K562 (cell line): Measurements from ENCODE around the gene ACER3. TPM values are rescaled to one million over a fixed set of nuclear protein-coding genes. Genes with fewer than 3 reads are reported as not detected.

Source experiments
- ARID1B ChIP-seq: fragments of 450-650 bp; IDR thresholded peaks from 2 replicates; pipeline ENCODE4 v1.6.1; 2016; ENCODE audit warnings: antibody characterized with exemption, mild to moderate bottlenecking, inconsistent platforms
- ATF4 ChIP-seq: fragments of 450-650 bp; formaldehyde crosslinking; IDR thresholded peaks from 2 replicates; pipeline ENCODE4 v1.4.0; 2022; ENCODE audit warnings: mild to moderate bottlenecking, moderate library complexity
- CHD1 ChIP-seq: fragments of 200-600 bp; sonication (generic); IDR thresholded peaks from one replicate; pipeline ENCODE4 v1.6.1; 2012; ENCODE audit warnings: mild to moderate bottlenecking, moderate library complexity, low read length, inconsistent platforms
- ELF4 ChIP-seq: fragments of 450-650 bp; formaldehyde crosslinking; IDR thresholded peaks from 2 replicates; pipeline ENCODE4 v1.4.0; 2022; ENCODE audit warnings: missing genetic modification characterization
- FOXK2 ChIP-seq, 2 experiments: fragments of 450-650 bp; IDR thresholded peaks in 1 of 2; conservative IDR thresholded peaks in 1 of 2; 2 replicates each; pipeline ENCODE4 v1.6.1; 2016; ENCODE audit warnings: low read depth in 2 of 2, mild to moderate bottlenecking in 1 of 2
- HINFP ChIP-seq: fragments of 450-650 bp; conservative IDR thresholded peaks from 2 replicates; pipeline ENCODE4 v1.6.1; 2016; ENCODE audit warnings: missing genetic modification characterization, low read depth, mild to moderate bottlenecking, control low read depth, missing compliant biosample characterization
- HNRNPUL1 ChIP-seq: fragments of 200-400 bp; formaldehyde crosslinking; IDR thresholded peaks from 2 replicates; pipeline ENCODE4 v1.6.1; 2017; ENCODE audit warnings: low read length
- SFPQ ChIP-seq: fragments of 200-400 bp; formaldehyde crosslinking; IDR thresholded peaks from 2 replicates; pipeline ENCODE4 v1.6.1; 2017; ENCODE audit warnings: mild to moderate bottlenecking, low read depth, low read length, moderate library complexity
- TCF15 ChIP-seq: fragments of 250-450 bp; sonication (Bioruptor Pico); IDR thresholded peaks from 2 replicates; pipeline ENCODE4 v1.8.0; 2022; ENCODE audit warnings: moderate library complexity, mild to moderate bottlenecking, inconsistent platforms
- TCFL5 ChIP-seq: fragments of 250-450 bp; sonication (Bioruptor Pico); conservative IDR thresholded peaks from 2 replicates; pipeline ENCODE4 v1.6.1; 2021; ENCODE audit warnings: mild to moderate bottlenecking, moderate library complexity, matching md5 sums
- ZNF280B ChIP-seq: fragments of 250-450 bp; sonication (Bioruptor Pico); IDR thresholded peaks from 2 replicates; pipeline ENCODE4 v1.5.1; 2021; ENCODE audit warnings: mild to moderate bottlenecking
- ZNF408 ChIP-seq: fragments of 250-450 bp; sonication (Bioruptor Pico); IDR thresholded peaks from 2 replicates; pipeline ENCODE4 v1.4.0; 2020; ENCODE audit warnings: low read depth, mild to moderate bottlenecking, moderate library complexity
- ZNF668 ChIP-seq: fragments of 250-450 bp; sonication (Bioruptor Pico); IDR thresholded peaks from 2 replicates; pipeline ENCODE4 v1.8.0; 2022; ENCODE audit warnings: mild to moderate bottlenecking, inconsistent platforms
- polyA plus RNA-seq, 8 experiments: library from polyadenylated mRNA; depleted of rRNA in 4 of 8; stranded (reverse) in 5 of 8; unstranded in 3 of 8; fragments of >200 nt; fragmentation: Nextera tagmentation in 2 of 8; fragmentation: Illumina TruSeq in 1 of 8; extraction: Ambion mirVana in 2 of 8; extraction: Trizol in 1 of 8; gene quantifications; 2 replicates each; pipeline versions ENCODE4 v1.2.1 to v1.2.3, GENCODE V29; 2011 to 2014; ENCODE audit warnings: inconsistent platforms in 1 of 8, missing spikeins in 1 of 8
- total RNA-seq, 7 experiments: library from RNA; depleted of rRNA in 6 of 7; stranded (reverse); fragments of >200 nt in 6 of 7; fragmentation: Illumina TruSeq in 2 of 7; extraction: Trizol in 2 of 7; gene quantifications; 2 replicates each; pipeline versions ENCODE4 v1.2.1 to v1.2.3, GENCODE V29; 2011 to 2021; ENCODE audit warnings: low replicate concordance in 1 of 7
- TF ChIP-seq, protein P1 (sequence below): sonication (generic); formaldehyde crosslinking; IDR thresholded peaks from 2 replicates; pipeline ENCODE4 v1.8.1; 2023; ENCODE audit warnings: missing genetic modification reagents, mild to moderate bottlenecking, borderline replicate concordance

Gene ACER3
- total and polyA plus RNA-seq, 9 of the 15 experiments (the other 6 are each of a cell fraction or from before 2014, with no cell fraction given) = 2.0 to 23.8 (median 9.5) TPM

GRCh38 chr11:76860539-76861475 lies at the start of gene ACER3 (continued):
- no peak for TF ChIP-seq ZNF280B (CRISPR knock-in tag)
- TF ChIP-seq ELF4 (CRISPR knock-in tag) = no peak
- TF ChIP-seq CHD1 = no peak
- no peak for TF ChIP-seq HNRNPUL1
- TF ChIP-seq ATF4 (CRISPR knock-in tag) = no peak
- no peak for TF ChIP-seq SFPQ
- TF ChIP-seq, protein P1, sequence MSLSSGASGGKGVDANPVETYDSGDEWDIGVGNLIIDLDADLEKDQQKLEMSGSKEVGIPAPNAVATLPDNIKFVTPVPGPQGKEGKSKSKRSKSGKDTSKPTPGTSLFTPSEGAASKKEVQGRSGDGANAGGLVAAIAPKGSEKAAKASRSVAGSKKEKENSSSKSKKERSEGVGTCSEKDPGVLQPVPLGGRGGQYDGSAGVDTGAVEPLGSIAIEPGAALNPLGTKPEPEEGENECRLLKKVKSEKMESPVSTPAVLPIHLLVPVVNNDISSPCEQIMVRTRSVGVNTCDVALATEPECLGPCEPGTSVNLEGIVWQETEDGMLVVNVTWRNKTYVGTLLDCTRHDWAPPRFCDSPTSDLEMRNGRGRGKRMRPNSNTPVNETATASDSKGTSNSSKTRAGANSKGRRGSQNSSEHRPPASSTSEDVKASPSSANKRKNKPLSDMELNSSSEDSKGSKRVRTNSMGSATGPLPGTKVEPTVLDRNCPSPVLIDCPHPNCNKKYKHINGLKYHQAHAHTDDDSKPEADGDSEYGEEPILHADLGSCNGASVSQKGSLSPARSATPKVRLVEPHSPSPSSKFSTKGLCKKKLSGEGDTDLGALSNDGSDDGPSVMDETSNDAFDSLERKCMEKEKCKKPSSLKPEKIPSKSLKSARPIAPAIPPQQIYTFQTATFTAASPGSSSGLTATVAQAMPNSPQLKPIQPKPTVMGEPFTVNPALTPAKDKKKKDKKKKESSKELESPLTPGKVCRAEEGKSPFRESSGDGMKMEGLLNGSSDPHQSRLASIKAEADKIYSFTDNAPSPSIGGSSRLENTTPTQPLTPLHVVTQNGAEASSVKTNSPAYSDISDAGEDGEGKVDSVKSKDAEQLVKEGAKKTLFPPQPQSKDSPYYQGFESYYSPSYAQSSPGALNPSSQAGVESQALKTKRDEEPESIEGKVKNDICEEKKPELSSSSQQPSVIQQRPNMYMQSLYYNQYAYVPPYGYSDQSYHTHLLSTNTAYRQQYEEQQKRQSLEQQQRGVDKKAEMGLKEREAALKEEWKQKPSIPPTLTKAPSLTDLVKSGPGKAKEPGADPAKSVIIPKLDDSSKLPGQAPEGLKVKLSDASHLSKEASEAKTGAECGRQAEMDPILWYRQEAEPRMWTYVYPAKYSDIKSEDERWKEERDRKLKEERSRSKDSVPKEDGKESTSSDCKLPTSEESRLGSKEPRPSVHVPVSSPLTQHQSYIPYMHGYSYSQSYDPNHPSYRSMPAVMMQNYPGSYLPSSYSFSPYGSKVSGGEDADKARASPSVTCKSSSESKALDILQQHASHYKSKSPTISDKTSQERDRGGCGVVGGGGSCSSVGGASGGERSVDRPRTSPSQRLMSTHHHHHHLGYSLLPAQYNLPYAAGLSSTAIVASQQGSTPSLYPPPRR (CRISPR knock-in tag) = no peak
- no peak for TF ChIP-seq FOXK2 (conservative IDR thresholded peaks at IDR 0.05 in 1 of 2, IDR thresholded peaks at IDR 0.05 in 1 of 2; ENCODE audit: low read depth in 2 of 2)
- TF ChIP-seq ZNF668 (CRISPR knock-in tag) = no peak
- TF ChIP-seq ZNF408 (CRISPR knock-in tag) = no peak
- TF ChIP-seq TCFL5 (CRISPR knock-in tag) = no peak
- TF ChIP-seq HINFP (tag) = no peak
- TF ChIP-seq ARID1B = 0 out of 2 replicates have a peak, but pooled peaks have one; percentile 6
- no peak for TF ChIP-seq TCF15 (CRISPR knock-in tag)
